HG02588 (cell line): ENCODE results near the gene HCST.
"Not testable (repeated sequence)": the region's sequence is repeated elsewhere in the genome, so short reads cannot be mapped to it uniquely, and the experiment has no call there.

ENCODE experiments used
- ATAC-seq: cut with Tn5 transposase; IDR thresholded peaks from one replicate; pipeline ENCODE4 v1.9.1; 2021; ENCODE audit warnings: mild to moderate bottlenecking, moderate library complexity; ENCODE audit not compliant: unreplicated experiment

HCST gene

GRCh38 chr19:35879068-35879467 is 23.3 kb upstream of the HCST start:
- ATAC-seq = no peak

GRCh38 chr19:35879770-35880317 is 22.5 kb upstream of the HCST start:
- no peak for ATAC-seq

GRCh38 chr19:35882114-35882832 is 20.1 kb upstream of the HCST start:
- ATAC-seq = no peak

GRCh38 chr19:35883882-35884281 is 18.4 kb upstream of the HCST start:
- no peak for ATAC-seq

- no peak for ATAC-seq
Observed at GRCh38 chr19:35885225-35885738, 17.0 kb upstream of the HCST start.

- ATAC-seq = no peak
Observed at GRCh38 chr19:35885904-35886303, 16.4 kb upstream of the HCST start.

- ATAC-seq = no peak
Observed at GRCh38 chr19:35887197-35887596, 15.1 kb upstream of the HCST start.

- no peak for ATAC-seq
Observed at GRCh38 chr19:35888398-35888797, 13.9 kb upstream of the HCST start.

- no peak for ATAC-seq
Observed at GRCh38 chr19:35889370-35890112, 12.8 kb upstream of the HCST start.

GRCh38 chr19:35890113-35890650 is 12.1 kb upstream of the HCST start:
- ATAC-seq = no peak

GRCh38 chr19:35891819-35892218 is 10.5 kb upstream of the HCST start:
- ATAC-seq = not testable (repeated sequence)

- no peak for ATAC-seq
Observed at GRCh38 chr19:35894342-35894741, 8.0 kb upstream of the HCST start.

GRCh38 chr19:35895911-35896642 is 6.3 kb upstream of the HCST start:
- ATAC-seq = no peak

- ATAC-seq = no peak
Observed at GRCh38 chr19:35896643-35897040, 5.7 kb upstream of the HCST start.

GRCh38 chr19:35897706-35898451 is 4.5 kb upstream of the HCST start:
- ATAC-seq = no peak

GRCh38 chr19:35898499-35898809 is 3.9 kb upstream of the HCST start:
- ATAC-seq = no peak

- peak; percentile 39 for ATAC-seq
Observed at GRCh38 chr19:35899547-35900214, 2.6 kb upstream of the HCST start.

- no peak for ATAC-seq
Observed at GRCh38 chr19:35901055-35901644, 1.2 kb upstream of the HCST start.

GRCh38 chr19:35902870-35903475 is 644 bp downstream of the HCST start:
- ATAC-seq = no peak
